ENCODE results near the gene RNF157.

RNF157 gene

DNA sequence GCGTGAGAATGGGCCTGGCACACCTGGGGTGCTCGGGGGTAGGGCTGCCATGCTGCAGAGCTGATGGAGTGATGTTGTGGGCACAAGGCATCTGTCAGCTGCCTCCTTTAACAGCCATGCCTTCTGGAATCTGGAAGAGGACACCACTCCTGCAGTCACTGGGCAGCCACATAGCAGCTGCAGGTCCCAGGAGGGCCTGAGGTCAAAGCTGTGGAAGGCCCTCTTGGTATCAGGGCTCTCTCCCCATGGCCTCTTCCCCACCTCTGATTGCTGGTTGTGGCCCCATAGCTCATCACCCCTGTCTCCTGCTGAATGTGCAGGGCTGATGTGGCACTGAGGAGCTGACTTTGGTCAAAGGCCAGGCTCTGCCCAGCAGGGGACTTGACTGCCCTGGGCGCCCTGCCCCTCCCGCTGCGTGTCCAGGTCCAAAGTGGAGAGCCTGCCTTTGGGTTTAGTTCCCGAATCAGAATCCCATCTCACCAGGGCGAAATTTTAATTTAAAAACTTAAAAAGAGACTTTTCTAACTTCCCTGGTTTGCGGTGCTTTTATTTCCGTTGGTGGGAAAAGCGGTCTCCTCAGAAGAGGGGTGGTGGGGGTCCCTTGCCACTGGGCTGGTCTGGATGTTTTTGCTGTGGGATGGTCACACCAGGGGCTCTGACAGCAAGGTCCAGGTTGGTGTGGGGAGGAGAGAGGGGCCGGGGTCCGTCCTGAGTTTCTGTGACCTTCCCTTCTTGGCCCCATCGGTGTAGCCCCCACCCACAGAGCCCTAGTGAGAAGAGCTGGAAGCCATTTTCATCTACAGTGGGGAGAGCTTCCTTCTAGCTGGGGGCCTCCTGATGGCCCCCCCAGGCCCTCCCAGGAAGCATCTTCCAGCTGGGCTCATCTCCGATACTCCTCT lies 30.7 kb upstream of the RNF157 start:
- peak in 1 of 5 experiments; percentile 49 for DNase-seq

DNA sequence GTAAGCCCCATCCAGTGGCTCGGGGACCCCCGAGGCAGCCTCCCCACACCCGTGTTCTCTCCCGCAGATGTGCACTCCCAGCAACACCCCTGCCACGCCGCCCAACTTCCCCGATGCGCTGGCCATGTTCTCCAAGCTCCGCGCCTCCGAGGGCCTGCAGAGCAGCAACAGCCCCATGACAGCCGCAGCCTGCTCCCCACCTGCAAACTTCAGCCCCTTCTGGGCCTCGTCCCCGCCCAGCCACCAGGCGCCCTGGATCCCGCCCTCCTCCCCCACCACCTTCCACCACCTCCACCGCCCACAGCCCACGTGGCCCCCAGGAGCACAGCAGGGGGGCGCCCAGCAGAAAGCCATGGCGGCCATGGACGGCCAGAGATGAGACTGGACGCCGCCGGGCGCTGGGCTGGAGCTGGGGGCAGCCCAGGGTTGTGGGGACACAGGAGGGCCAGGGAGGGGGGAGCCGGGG lies 29.9 kb upstream of the RNF157 start:
- DNase-seq: peak in 1 of 5 experiments; percentile 38

DNA sequence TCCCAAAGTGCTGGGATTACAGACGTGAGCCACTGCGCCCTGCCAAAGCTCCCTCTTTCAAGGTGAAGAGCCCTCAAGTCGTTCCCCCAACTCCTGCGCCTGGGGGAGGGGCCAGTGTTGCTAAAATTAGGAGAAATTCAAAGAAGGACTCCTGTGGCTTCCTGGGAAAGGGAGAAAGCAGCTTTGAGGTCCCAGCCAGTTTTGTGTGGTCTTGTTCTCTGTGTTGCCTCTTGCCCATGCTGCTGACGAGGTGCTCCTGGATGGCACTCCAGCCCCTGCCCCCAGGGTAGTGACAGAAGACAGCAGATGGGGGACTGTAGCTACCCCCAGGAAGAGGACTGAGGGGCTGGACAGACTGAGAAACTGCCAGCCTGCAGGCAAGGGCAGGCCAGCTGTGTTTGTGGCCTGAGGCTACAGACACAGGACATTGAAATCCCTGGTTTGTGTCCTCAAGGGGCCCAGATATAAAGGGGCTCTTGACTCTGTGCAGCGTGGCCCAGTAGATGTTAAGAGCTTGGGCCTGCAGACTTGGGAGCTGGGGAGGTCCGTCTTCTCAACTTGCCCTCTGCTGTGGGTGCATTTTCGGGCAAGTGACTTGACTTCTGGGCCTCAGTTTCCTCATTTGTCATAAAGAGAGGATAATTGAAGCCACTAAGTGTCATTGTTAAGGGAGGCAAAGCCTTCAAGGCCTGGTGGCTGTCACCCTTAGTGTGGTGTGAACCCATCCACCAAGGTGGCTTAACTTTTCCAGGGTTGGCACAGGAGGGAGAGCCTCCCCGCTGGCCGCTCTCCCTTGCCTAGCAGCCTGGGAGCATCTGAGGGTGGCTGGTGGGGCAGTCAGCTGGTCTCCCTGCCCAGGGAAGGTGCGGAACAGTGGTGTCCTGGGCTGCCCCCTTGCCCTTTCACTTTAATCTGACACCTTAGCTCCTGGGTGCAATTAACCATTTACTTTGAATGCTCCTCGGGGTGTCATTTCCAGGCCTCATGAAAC lies 29.0 kb upstream of the RNF157 start:
- DNase-seq: no peak

DNA sequence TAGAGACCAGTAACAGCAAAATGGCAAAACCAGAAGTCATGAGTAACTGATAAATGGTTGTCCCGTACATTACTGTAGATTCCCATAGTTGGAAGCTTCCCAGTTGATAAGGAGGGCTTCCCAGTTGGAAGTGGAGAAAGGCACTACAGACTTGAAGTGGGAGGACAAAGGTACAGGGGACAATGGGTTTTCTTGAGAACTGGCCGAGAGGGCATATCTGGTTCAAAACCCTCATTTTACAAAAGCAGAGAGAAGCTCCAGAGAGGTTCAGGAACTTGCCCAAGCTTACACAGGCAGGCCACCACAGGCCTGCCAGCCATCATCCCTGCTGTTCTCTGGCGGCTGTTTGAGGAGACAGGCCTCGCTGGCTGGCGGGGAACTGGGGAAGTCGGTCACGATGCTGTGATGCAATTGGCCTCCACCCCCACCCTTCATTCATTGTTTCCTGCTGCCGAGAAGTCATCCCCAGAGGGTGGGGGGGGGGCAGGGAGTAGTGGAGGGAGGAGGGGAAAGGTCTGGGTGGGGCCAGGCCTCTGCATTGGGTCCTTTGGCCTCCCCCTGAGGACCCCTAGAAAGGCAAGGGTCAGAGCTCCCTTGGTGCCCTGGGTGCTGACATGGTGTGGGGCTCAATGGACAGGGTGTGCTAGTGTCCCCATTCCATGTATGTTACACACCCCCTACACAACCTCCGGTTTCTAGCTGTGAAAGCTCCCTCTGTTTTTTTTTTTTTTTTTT lies 27.9 kb upstream of the RNF157 start:
- DNase-seq: peak in 4 of 5 experiments; percentile 57 to 83 (median 68)

DNA sequence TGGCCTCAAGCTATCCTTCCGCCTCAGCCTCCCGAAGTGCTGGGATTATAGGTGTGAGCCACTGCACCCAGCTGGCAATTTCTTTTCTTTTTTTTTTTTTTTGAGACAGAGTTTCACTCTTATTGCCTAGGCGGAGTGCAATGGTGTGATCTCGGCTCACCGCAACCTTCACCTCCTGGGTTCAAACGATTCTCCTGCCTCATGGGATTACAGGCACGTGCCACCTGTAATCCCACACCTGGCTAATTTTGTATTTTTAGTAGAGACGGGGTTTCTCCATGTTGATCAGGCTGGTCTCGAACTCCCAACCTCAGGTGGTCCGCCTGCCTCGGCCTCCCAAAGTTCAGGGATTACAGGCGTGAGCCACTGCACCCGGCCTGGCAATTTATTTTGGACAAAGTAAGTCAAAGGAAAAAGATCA lies 27.3 kb upstream of the RNF157 start:
- DNase-seq: peak in 2 of 5 experiments; percentile 46 to 51

DNA sequence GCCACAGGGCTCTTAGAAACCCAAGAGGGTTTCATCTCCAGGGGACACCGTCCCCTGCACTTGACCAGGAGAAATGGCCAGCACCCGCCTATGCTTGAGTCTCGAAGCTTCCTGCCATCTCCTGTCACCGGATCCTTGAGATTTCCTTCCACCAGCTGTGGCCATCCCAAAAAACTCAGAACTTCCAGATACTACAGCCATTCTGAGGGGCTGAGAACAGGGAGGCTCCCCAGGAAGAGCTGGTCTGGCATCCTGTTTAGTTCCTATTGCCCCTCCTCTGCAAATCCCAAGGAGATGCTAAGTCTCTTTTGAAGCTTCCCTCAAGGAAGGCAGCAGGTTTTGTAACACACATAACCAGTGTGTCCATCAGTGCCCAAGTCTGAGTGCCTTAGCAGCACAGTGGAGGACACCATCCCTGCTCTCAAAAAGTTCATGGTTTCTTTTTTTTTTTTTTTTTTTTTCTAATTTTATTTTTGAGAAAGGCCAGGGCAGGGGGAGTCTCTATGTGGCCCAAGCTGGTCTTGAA lies 26.8 kb upstream of the RNF157 start:
- no peak for DNase-seq

DNA sequence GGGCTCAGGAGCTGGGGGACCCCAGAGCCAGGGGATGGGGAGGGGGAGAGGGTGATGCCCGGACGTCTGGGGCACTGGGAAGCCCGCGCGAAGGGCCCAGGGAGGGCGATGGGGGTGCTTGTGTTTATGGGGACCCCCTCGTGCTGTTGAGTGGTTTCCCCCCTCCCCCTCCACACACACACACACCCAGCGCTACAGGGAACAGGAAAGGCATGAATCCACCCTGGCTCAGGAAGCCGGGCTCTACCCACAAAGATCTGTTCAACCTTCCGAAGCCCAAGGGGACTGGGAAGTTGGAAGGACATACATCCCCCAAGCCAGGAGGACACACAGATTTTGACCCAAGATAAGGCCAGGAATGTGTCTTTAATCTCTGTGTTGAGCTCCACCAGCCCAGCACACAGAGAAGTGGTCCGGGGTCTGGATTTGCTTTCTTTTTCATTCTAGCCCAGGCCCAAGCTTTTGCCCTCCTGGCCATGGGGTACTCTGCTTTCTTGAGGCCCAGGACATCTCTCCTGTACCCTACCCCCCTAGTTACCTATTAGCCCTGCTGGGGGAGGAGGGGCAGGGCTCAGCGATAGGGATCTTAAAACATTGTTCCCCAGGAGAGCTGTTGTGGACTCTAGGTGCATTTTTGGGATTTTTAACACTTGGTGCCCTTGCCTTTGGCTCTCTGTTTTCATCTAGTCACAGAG lies 26.1 kb upstream of the RNF157 start:
- DNase-seq: peak in 1 of 5 experiments; percentile 49

DNA sequence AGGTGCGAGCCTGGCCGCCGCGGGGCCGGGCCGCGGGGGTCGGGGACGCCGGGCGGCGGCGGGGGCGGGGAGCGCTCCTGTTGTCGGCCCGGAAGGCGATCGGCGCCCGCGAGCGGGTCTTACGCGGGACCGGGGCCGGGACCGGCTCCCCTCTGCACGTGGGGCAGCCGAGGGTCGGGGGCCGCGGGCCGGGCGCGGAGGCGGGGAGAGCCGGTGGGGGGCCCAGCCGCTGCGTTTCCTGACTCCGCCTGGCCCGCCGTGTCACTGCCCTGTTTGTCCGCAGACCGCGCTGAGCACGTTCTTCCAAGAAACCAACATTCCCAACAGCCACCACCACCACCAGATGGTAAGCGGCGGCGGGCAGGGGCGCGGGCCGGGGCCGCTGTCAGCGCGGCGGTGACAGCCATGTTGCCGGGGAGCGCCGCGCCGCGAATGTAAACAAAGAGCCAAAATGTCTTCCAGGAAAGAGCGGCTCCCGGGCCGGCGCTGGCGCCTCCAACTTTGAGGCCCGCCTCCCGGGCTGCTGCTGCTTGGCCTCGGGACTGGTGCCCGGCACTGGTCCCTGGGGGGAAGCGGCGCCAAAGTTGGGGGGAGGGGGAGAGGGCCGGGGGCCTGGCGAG lies 25.4 kb upstream of the RNF157 start:
- peak in 4 of 5 experiments; percentile 39 to 68 (median 56) for DNase-seq

DNA sequence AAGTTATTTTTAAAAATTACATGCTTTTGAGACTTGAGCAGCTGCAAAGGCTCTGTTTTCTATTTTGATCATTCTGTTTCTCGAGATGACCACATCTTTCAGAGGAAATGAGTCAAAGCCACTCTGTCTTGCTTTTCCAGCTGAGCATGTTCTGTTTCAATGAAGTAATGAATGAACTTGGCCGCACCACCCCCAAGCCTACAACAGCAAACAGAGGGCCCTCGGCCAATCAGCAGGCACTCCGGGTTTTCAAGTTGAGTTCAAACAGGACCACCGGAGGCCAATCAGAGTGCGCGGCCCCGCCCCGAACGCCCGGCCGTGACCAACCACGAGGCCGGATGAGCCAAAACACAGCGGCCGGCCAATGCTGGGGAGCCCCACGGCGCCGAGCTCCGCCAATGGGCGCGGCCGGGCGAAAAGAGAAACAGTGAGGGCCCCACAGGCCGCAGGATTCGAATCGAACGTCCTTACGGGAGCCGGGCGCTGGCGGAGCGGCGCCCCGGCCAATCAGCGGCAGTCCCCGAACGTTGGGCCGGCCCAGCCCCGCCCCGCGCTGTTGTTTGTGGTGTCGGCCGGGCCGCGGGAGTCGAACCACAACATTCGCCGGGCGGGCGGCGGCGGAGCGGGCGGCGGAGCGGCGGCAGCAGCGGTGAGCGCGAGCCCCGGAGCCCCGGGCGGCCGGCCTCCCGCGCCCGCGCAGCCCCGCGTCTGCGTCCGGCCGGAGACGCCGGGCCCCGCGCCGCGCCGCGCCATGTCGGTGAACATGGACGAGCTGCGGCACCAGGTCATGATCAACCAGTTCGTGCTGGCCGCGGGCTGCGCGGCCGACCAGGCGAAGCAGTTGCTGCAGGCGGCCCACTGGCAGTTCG lies 24.7 kb upstream of the RNF157 start, which contains the start of gene UBALD2:
Gene UBALD2, plus strand, starts transcription at position 594 of the 869 bp plus-strand sequence. Its CDS starts 158 bp downstream, at position 752.
- peak; percentile 92 to 100 (median 99) for DNase-seq

DNA sequence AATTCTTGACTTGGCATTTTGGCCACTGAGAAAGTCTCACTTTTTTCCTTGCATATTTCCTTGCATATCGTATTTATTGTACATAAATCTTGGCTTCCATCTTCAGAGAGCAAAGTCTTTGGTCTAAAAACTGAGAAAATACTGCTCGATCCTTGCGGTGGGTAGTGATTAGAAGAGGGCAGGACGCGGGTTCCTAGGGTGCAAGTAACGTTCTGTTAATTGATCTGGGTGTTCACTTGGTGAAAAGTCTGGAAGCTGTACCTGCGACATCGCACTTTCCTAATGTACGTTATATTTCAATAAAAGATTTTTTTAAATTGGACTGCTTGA lies 24.1 kb upstream of the RNF157 start:
- peak in 1 of 5 experiments; percentile 88 for DNase-seq

DNA sequence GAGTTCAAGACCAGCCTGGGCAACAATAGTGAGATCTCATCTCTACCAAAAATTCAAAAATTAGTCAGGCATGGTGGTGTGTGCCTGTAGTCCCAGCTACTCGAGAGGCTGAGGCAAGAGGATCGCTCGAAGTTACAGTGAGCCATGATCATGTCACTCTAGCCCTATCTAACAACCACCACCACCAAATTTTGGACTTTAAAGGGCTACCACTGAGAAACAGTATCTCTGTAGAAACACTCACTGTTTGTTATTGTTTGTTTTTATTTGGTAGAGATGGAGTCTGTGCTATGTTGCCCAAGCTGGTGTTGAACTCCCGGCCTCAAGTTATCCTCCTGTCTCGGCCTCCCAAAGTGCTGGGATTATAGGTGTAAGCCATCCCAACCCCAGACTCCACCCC lies 23.6 kb upstream of the RNF157 start:
- no peak for DNase-seq

DNA sequence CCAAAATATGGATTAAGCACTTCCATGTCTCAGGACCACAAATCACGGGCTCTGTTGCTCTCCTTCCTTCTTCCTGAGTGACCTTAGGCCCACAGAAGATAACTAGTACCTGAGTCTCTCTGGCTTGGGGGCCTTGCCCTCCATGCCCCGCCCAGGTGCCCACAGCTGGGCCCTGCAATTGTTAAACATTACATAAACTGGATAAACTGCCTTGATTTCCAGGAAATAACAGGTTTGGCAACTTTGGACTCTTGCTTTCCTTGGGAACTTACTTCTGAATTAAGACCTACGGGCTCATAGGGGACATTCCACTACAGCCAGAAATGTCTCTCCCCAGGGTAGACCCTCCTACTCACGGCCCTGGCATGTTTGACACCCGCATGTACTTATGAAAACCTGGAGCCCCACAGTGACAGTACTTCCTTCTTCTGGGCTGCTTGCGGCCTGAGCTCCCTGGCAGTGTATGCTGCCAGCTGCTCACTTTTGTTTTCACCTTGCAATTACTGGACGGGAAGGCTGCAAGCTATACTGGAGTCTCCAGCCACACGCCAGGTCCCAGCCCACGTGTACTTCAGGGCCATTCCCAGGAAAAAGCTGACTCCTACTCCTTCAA lies 22.5 kb upstream of the RNF157 start:
- DNase-seq: peak in 1 of 5 experiments; percentile 40

DNA sequence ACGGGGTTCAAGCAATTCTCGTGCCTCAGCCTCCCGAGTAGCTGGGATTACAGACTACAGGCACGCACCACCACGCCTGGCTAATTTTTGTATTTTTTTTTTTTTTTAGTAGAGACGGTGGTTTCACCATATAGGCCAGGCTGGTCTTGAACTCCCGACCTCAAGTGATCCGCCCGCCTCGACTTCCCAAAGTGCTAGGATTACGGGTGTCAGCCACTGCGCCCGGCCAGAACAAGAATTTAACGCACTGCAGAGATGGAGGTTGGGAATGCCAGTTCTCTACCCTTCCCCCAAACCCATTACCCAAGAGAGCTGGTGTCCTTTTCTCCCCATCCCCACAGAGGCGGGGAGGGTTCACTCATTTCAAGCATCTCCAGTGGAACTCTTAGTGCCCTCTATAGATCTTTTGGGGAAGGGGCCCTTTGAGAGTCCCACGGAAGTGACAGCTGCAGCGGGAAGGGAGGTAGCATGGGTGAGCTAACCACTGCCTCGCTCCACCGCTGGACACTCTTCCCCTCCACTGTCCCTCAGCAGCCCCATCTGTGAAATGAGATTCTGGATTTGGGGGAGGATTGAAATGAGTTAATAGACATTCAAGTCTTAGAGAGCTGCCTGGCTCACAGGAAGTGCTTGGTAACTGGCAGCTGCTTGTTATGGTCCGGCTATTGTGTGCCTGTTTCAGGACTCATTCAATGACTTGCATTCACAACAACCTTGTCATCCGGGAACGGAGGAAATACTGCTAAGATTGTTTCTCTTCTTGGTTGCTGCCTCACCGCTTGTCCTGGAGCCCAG lies 21.3 kb upstream of the RNF157 start:
- DNase-seq: peak in 1 of 5 experiments; percentile 63

DNA sequence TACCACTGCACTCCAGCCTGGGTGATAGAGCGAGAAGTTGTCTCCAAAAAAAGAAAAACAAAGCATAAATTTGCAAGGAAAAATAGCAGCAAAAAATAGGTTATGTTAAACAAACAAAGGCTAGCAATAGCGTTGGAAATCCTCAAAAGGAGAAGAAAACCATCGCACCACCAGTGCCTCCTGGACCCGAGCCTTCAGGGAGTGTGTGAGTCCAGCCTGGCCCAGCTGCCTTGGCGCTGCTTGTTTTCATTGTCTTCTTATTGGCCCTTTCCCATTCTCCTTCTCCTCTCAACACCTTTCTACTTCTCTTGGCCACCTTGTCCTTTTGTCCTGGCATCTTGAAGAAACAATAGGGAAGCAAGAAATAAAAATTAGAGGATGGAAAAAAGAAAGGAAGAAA lies 20.4 kb upstream of the RNF157 start:
- no peak for DNase-seq

DNA sequence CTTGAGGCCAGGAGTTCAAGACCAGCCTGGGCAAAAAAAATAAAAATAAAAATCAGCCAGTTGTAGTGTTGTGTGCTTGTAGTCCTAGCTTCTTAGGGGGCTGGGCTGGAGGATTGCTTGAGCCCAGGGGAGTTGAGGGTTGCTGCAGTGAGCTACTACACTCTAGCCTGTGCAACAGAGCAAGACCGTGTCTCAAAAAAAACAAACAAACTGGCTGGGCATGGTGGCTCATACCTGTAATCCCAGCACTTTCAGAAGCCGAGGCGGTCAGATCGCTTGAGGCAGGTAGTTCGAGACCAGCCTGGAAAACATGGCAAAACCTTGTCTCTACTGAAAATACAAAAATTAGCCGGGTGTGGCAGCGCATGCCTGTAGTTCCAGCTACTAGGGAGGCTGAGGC lies 19.9 kb upstream of the RNF157 start:
- DNase-seq: no peak

DNA sequence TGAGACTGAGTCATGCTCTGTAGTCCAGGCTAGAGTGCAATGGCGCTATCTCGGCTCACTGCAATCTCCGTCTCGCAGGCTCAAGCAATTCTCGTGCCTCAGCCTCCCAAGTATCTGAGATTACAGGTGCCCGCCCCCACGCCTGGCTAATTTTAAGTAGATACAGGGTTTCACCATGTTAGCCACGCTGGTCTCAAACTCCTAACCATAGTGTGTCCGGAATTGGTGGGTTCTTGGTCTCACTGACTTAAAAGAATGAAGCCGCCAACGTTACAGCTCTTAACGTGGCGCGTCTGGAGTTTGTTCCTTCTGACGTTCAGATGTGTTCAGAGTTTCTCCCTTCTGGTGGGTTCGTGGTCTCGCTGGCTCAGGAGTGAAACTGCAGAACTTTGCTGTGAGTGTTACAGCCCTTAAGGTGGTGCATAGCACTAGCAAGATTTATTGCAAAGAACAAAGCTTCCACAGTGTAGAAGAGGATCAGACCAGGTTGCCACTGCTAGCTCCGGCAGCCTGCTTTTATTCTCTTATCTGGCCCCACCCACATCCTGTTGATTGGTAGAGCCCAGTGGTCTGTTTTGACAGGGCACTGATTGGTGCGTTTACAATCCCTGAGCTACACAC lies 16.2 kb upstream of the RNF157 start:
- peak in 2 of 5 experiments; percentile 71 to 77 for DNase-seq

DNA sequence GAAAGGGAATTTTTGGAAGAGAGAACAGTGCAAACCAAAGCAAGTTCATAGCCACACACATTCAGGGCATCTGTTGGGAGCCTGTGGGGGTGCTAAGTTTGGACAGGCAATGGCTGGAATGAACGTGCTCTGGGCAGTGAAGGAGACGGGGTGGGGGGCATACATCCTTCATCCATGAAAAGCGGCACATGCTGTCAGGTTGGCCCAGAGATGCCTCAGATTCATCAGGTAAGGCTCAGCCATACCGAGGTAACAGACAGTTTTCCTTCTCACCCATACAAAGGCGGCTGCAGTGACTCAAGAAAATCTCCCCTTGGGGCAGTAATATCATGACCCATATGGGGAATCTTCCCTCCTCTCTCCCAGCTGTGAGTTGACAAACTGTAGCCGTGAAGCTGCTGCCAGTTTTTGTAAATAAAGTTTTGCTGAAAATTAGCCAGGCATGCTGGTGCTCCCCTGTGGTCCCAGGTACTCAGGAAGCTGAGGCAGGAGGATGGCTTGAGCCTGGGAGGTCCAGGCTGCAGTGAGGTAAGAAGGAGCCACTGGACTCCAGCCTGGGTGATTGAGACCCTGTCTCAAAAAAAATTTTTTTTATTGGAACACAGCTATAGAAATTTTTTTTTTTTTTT lies 15.6 kb upstream of the RNF157 start:
- DNase-seq: no peak

DNA sequence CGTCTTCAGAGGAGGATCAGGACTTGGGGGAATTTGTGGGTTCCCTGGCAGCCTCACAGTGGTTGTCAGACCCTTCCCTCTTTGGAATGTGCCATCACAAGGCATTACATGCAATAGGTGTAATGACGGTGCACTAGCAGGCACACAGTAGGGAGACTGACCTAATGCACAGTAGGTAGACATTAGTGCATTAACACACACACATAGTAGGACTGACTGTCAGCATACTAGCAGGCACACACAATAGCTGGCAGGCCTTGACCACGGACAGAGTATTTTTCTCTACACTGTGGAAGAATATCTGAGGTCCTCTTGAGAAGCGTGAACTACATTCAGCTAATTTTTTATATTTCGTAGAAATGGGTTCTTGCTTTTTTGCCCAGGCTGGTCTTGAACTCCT lies 14.0 kb upstream of the RNF157 start:
- no peak for DNase-seq
